Endothelial cell of umbilical vein (primary cell): ENCODE data around the gene GLMN. TPM values are rescaled to one million over a fixed set of nuclear protein-coding genes. Genes with fewer than 3 reads are reported as not detected.

Experiments used
- BruUV-seq: library from RNA; stranded (reverse); fragments of 400-500 nt; replicated peaks from 2 replicates; lab custom pipeline; 2021; lab: Mats Ljungman, UMichigan
- CTCF ChIA-PET: fragments of 300-600, 350-600 bp; sonication (Branson Sonifier 250); formaldehyde crosslinking; loops from one replicate; lab custom pipeline; 2021; ENCODE audit warnings: antibody characterized with exemption, inconsistent platforms; lab: Charles Lee
- POLR2A ChIA-PET: fragments of 300-600, 350-600 bp; sonication (Branson Sonifier 250); formaldehyde crosslinking; loops from one replicate; lab custom pipeline; 2021; ENCODE audit warnings: antibody characterized with exemption, inconsistent platforms; lab: Charles Lee
- DNase-seq: peaks from one replicate; pipeline ENCODE4 v3.0.0-alpha.2; 2011; ENCODE audit warnings: low read depth, low spot score
- FAIRE-seq: peaks from 2 replicates; lab custom pipeline; 2011; peaks lifted over from hg19 to GRCh38; lab: Jason Lieb, UNC
- H2AFZ ChIP-seq: 2 replicates; pipeline ENCODE4 v1.6.0; 2012; ENCODE audit warnings: low read depth, low read length, control low read depth, inconsistent platforms
- H3K27ac ChIP-seq: 2 replicates; pipeline ENCODE4 v1.5.1; 2011; ENCODE audit warnings: low read depth, mild to moderate bottlenecking, control low read depth, low read length, moderate library complexity; ENCODE audit not compliant: insufficient read depth
- H3K27me3 ChIP-seq, 2 experiments: 2 replicates each; pipeline versions ENCODE4 v1.6.0 to v1.6.1; 2011; ENCODE audit warnings: low read length in 2 of 2, mixed read lengths in 1 of 2; ENCODE audit not compliant: control insufficient read depth in 2 of 2, insufficient read depth in 2 of 2
- H3K36me3 ChIP-seq, 2 experiments: 2 replicates in 1 of 2; 3 replicates in 1 of 2; pipeline ENCODE4 v1.5.1; 2011; ENCODE audit warnings: low read length in 2 of 2, mild to moderate bottlenecking in 1 of 2, moderate library complexity in 1 of 2; ENCODE audit not compliant: control insufficient read depth in 2 of 2, insufficient read depth in 2 of 2; ENCODE audit errors: extremely low read depth in 1 of 2
- H3K4me1 ChIP-seq: 3 replicates; pipeline ENCODE4 v1.5.1; 2011; ENCODE audit warnings: mild to moderate bottlenecking, low read length; ENCODE audit not compliant: control insufficient read depth, insufficient read depth; ENCODE audit errors: extremely low read depth
- H3K4me2 ChIP-seq: 2 replicates; pipeline ENCODE4 v1.6.1; 2011; ENCODE audit warnings: low read length, control low read depth, mixed read lengths; ENCODE audit not compliant: insufficient read depth
- H3K4me3 ChIP-seq, 3 experiments: fragments of 200-600 bp in 1 of 3; sonication (generic), shearing (Covaris generic) in 1 of 3; replicated peaks in 1 of 3; 2 replicates each; pipeline ENCODE4 v1.5.1; 2011 to 2016; ENCODE audit warnings: control low read depth in 3 of 3, low read length in 3 of 3, mild to moderate bottlenecking in 2 of 3, inconsistent platforms in 1 of 3, low read depth in 1 of 3, moderate library complexity in 1 of 3; ENCODE audit not compliant: insufficient read depth in 1 of 3
- H3K79me2 ChIP-seq: 2 replicates; pipeline ENCODE4 v1.6.0; 2012; ENCODE audit warnings: low read length, inconsistent platforms; ENCODE audit not compliant: control insufficient read depth, insufficient read depth
- H3K9ac ChIP-seq: replicated peaks from 2 replicates; pipeline ENCODE3; 2011; ENCODE audit warnings: low read length, control low read depth; ENCODE audit not compliant: insufficient read depth; ENCODE audit errors: extremely low read depth
- H3K9me1 ChIP-seq: replicated peaks from 3 replicates; pipeline ENCODE4 v1.6.0; 2011; ENCODE audit warnings: mild to moderate bottlenecking, low read length; ENCODE audit not compliant: control insufficient read depth, insufficient read depth; ENCODE audit errors: extremely low read depth
- H3K9me3 ChIP-seq: replicated peaks from 2 replicates; pipeline ENCODE4 v1.5.1; 2012; ENCODE audit warnings: low read length, inconsistent platforms; ENCODE audit not compliant: control insufficient read depth, insufficient read depth
- H4K20me1 ChIP-seq: replicated peaks from 2 replicates; pipeline ENCODE3; 2011; ENCODE audit warnings: mild to moderate bottlenecking, low read length; ENCODE audit not compliant: control insufficient read depth, insufficient read depth; ENCODE audit errors: extremely low read depth
- EZH2 ChIP-seq: IDR thresholded peaks from 2 replicates; pipeline ENCODE4 v1.6.1; 2012; ENCODE audit warnings: borderline replicate concordance, low read depth, mild to moderate bottlenecking, moderate library complexity, low read length, inconsistent platforms; ENCODE audit not compliant: severe bottlenecking
- FOS ChIP-seq: IDR thresholded peaks from 2 replicates; pipeline ENCODE4 v1.6.1; 2011; ENCODE audit warnings: mild to moderate bottlenecking, low read length, moderate library complexity, borderline replicate concordance; ENCODE audit not compliant: insufficient read depth
- GATA2 ChIP-seq: IDR thresholded peaks from 2 replicates; pipeline ENCODE4 v1.7.0; 2011; ENCODE audit warnings: low read depth, mild to moderate bottlenecking, moderate library complexity, mixed read lengths, low read length; ENCODE audit not compliant: insufficient read length, insufficient read depth
- JUN ChIP-seq: IDR thresholded peaks from 2 replicates; pipeline ENCODE4 v1.6.1; 2011; ENCODE audit warnings: borderline replicate concordance, low read depth; ENCODE audit not compliant: insufficient read length, insufficient read depth
- MAX ChIP-seq: IDR thresholded peaks from 2 replicates; pipeline ENCODE4 v1.6.1; 2011; ENCODE audit not compliant: insufficient read depth, insufficient read length
- MYC ChIP-seq: IDR thresholded peaks from one replicate; pipeline ENCODE4 v1.6.1; 2011; ENCODE audit warnings: mild to moderate bottlenecking, low read depth, low read length
- POLR2A ChIP-seq: IDR thresholded peaks from 2 replicates; pipeline ENCODE4 v1.6.1; 2012; ENCODE audit warnings: low read depth, mild to moderate bottlenecking, control low read depth, low read length
- POLR2AphosphoS5 ChIP-seq: IDR thresholded peaks from 2 replicates; pipeline ENCODE4 v1.6.1; 2012; ENCODE audit warnings: low read depth, mild to moderate bottlenecking, control low read depth, low read length, moderate library complexity; ENCODE audit not compliant: insufficient read depth
- dilution Hi-C: fragments of 300-500 bp; cut with MboI; formaldehyde crosslinking; loops from one replicate; pipeline ENCODE4 v1.15.0; 2019; ENCODE audit warnings: low sequenced_read_pairs; ENCODE audit not compliant: extremely low pct_ligation_motif_present
- intact Hi-C: fragments of 100-400 bp; cut with micrococcal nuclease; formaldehyde crosslinking; loops from one replicate; pipeline ENCODE4 v1.10.0; 2022
- polyA plus RNA-seq, 4 experiments: library from polyadenylated mRNA; depleted of rRNA in 3 of 4; stranded (reverse) in 3 of 4; unstranded in 1 of 4; fragments of >200 nt; gene quantifications; 2 replicates each; pipeline versions ENCODE4 v1.2.1 to v1.2.3, GENCODE V29; 2011 to 2012; ENCODE audit warnings: missing spikeins in 1 of 4
- total RNA-seq: library from RNA; stranded (reverse); gene quantifications from 2 replicates; pipeline ENCODE4 v1.2.3, GENCODE V29; 2021
- TF ChIP-seq, protein P1 (sequence below), 2 donors: IDR thresholded peaks; 1 replicate in 1 of 2; 2 replicates in 1 of 2; pipeline ENCODE4 v1.5.1; 2011; ENCODE audit warnings: low read length in 2 of 2, mild to moderate bottlenecking in 2 of 2, moderate library complexity in 2 of 2, control low read depth in 1 of 2, inconsistent platforms in 1 of 2, low read depth in 1 of 2; ENCODE audit not compliant: insufficient read depth in 1 of 2; ENCODE audit errors: extremely low read depth in 1 of 2

The GLMN gene
- total and polyA plus RNA-seq, 2 donors (not counting 3 experiments of a cell fraction or from before 2014, with no cell fraction given), result 2.4 to 13.2 TPM

DNA sequence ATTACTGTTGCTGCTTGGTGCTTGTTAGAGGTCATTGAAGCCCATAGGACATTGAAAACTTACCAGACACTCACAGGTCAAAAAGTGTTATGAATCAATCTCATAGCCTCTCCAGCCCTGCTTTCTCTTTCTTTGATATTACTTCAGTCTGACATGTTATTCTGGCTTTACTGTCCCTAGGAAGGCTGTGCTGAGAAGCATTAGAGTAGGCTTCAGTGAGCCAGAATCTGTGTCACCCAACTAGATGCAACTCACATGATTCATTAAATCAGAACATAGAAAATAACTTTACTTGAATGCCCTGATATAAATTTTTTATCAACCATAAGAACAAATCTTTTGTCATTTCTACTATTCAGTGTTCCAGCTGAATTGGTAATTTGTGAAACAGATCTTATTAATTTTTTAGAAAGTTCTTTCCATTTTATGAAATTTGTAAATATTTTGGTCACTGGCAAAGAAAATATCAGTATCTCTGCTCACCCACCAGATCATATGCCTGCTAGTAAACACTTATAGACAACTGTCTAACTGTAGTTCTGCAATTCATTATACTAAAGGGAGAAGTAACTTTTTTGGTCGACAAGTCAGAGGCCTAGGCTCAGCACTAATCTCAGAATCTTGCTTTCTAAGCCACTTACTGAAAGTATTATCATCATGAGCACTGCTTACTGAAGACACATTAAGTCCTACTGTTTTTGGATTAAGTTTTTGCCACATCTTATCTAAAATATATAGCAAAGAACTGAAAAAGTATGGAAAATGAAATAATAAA lies 48.3 kb upstream of the GLMN start:
- Histone ChIP-seq H4K20me1 (no peaks in the 10 kb centered on the region), H3K4me1 (no peaks in the 10 kb centered on the region), H3K9me3 (no peaks in the 10 kb centered on the region), H3K4me2 (no peak overlapping the region), H3K9me1 (no peaks in the 10 kb centered on the region), H3K36me3 (no peaks in the 10 kb centered on the region), H3K4me3 (no peak overlapping the region), H2AFZ (no peak overlapping the region), H3K27ac (no peak overlapping the region), H3K79me2 (no peaks in the 10 kb centered on the region), H3K27me3 (no peaks in the 10 kb centered on the region), H3K9ac (no peak overlapping the region)
- FAIRE-seq, result no peak
- no peak for DNase-seq
- intact Hi-C loops, result no loop called here
- TF ChIP-seq POLR2A (no peak), JUN (no peak), GATA2 (no peak), POLR2AphosphoS5 (no peak), FOS (no peak), EZH2 (no peak), MAX (no peak), MYC (no peak)
- TF ChIP-seq, protein P1, sequence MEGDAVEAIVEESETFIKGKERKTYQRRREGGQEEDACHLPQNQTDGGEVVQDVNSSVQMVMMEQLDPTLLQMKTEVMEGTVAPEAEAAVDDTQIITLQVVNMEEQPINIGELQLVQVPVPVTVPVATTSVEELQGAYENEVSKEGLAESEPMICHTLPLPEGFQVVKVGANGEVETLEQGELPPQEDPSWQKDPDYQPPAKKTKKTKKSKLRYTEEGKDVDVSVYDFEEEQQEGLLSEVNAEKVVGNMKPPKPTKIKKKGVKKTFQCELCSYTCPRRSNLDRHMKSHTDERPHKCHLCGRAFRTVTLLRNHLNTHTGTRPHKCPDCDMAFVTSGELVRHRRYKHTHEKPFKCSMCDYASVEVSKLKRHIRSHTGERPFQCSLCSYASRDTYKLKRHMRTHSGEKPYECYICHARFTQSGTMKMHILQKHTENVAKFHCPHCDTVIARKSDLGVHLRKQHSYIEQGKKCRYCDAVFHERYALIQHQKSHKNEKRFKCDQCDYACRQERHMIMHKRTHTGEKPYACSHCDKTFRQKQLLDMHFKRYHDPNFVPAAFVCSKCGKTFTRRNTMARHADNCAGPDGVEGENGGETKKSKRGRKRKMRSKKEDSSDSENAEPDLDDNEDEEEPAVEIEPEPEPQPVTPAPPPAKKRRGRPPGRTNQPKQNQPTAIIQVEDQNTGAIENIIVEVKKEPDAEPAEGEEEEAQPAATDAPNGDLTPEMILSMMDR (IDR thresholded peaks at IDR 0.05; ENCODE audit: extremely low read depth in 1 of 2, insufficient read depth in 1 of 2, low read depth in 1 of 2, low read length in 2 of 2), result no peak
- no TSS peak for BruUV-seq
- ChIA-PET POLR2A (no interaction called here), CTCF (interaction anchor here (1.3 kb wide), 1 partner anchor 29 kb away, joined by 5 read pairs; no protein-coding TSS in a partner anchor)
- dilution Hi-C loops, result no loop called here
